B cell (primary cell): ENCODE data around the gene PHF21B.

Experiments used
- EZH2 ChIP-seq: IDR thresholded peaks from 2 replicates; pipeline ENCODE4 v1.6.1; 2012; ENCODE audit warnings: borderline replicate concordance, low read depth, mild to moderate bottlenecking, moderate library complexity, low read length; ENCODE audit not compliant: insufficient read depth, poor library complexity, severe bottlenecking
- TF ChIP-seq, protein P1 (sequence below): fragments of 200-600 bp; IDR thresholded peaks from one replicate; pipeline ENCODE4 v1.8.0; 2022; ENCODE audit warnings: antibody characterized with exemption, mild to moderate bottlenecking

DNA sequence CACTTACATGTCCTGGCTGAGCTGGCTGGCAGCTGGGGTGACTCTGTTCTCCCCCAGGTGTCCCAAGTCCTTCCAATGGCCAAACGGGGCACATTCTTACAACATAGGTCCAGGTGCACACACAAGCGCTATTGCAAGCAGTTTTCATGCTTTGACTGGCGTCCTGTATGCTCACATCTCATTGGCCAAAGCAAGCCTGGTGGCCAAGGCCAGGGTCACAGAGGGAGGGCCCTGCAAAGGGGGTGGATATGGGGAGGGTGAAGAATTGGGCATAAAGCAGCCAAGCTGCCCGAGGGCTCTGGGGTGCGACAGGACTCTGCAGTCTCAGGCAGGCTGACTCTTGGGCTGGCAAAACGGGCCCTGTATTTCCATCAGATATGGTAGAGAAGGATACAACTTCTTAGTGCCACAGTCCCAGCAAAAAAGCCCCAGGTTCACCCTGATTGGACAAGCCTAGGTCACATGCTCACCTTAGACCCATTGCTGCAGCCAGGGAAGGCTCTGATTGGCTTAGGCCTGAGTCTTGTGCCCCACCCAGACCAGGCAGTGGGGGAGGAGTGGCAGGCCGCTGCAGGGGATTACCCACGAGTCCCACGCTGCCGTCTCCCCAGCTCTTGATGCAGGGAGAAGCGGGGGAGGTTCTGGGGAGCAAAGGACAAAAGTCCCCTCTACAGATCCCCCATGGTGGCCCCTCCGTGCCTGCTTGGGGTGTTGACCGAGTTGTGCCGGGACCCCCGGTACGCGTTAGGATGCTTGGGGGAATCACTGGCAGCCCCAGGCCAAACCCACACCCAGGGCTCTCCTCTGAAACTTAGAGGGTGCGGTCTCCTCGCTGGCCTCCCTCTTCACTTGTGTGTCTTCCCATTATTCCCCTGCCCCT, 146.6 kb downstream of the PHF21B start:
- TF ChIP-seq EZH2: no peak
- TF ChIP-seq, protein P1, sequence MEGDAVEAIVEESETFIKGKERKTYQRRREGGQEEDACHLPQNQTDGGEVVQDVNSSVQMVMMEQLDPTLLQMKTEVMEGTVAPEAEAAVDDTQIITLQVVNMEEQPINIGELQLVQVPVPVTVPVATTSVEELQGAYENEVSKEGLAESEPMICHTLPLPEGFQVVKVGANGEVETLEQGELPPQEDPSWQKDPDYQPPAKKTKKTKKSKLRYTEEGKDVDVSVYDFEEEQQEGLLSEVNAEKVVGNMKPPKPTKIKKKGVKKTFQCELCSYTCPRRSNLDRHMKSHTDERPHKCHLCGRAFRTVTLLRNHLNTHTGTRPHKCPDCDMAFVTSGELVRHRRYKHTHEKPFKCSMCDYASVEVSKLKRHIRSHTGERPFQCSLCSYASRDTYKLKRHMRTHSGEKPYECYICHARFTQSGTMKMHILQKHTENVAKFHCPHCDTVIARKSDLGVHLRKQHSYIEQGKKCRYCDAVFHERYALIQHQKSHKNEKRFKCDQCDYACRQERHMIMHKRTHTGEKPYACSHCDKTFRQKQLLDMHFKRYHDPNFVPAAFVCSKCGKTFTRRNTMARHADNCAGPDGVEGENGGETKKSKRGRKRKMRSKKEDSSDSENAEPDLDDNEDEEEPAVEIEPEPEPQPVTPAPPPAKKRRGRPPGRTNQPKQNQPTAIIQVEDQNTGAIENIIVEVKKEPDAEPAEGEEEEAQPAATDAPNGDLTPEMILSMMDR: no peak
